GM12878 (cell line): ENCODE results near the gene USP37. TPM values are rescaled to one million over a fixed set of nuclear protein-coding genes. Genes with fewer than 3 reads are reported as not detected.
A peak's percentile ranks its signal among the peaks of the same experiment; 100 is the strongest.

Experiments used
- ATAC-seq: fragments of 200-7000 bp; cut with Tn5 transposase; 3 replicates; pipeline ENCODE4 v1.9.1; 2020; ENCODE audit warnings: mild to moderate bottlenecking, moderate library complexity
- BruUV-seq: library from RNA; stranded (reverse); fragments of 400-500 nt; replicated peaks from 2 replicates; lab custom pipeline; 2021; lab: Mats Ljungman, UMichigan
- CTCF ChIA-PET: fragments of 300-600 bp; sonication (Branson Sonifier 250); formaldehyde crosslinking; extraction: SDS; loops from one replicate; lab custom pipeline; 2021; ENCODE audit warnings: inconsistent platforms; lab: Yijun Ruan, JAX
- POLR2A ChIA-PET: fragments of 350-600 bp; formaldehyde crosslinking; extraction: SDS; loops from one replicate; lab custom pipeline; 2021; ENCODE audit warnings: inconsistent platforms; lab: Charles Lee
- RAD21 ChIA-PET: fragments of 300-600 bp; sonication (Branson Sonifier 250); formaldehyde crosslinking; loops from one replicate; lab custom pipeline; 2023; ENCODE audit warnings: antibody characterized with exemption; ENCODE audit not compliant: unreplicated experiment; lab: Charles Lee
- SMC1A ChIA-PET: fragments of 300-600 bp; sonication (Branson Sonifier 250); formaldehyde crosslinking; loops from one replicate; lab custom pipeline; 2023; ENCODE audit not compliant: unreplicated experiment, uncharacterized antibody; lab: Charles Lee
- DNase-seq: peaks from one replicate; pipeline ENCODE4 v3.0.0-alpha.2; 2011; ENCODE audit warnings: low read depth, low spot score
- FAIRE-seq: peaks from 3 replicates; lab custom pipeline; 2011; peaks lifted over from hg19 to GRCh38; lab: Jason Lieb, UNC
- H2AFZ ChIP-seq: 2 replicates; pipeline ENCODE4 v1.6.0; 2011; ENCODE audit warnings: low read depth, low read length, control low read depth; ENCODE audit not compliant: control insufficient read depth
- H3K27ac ChIP-seq: 2 replicates; pipeline ENCODE4 v1.5.1; 2011; ENCODE audit warnings: control low read depth; ENCODE audit not compliant: control insufficient read depth, insufficient read depth
- H3K27me3 ChIP-seq, 2 experiments: replicated peaks in 1 of 2; 2 replicates each; pipeline versions ENCODE4 v1.6.0 to v1.6.1; 2011; ENCODE audit warnings: low read length in 1 of 2; ENCODE audit not compliant: control insufficient read depth in 2 of 2, insufficient read depth in 2 of 2
- H3K36me3 ChIP-seq, 2 experiments: 2 replicates each; pipeline ENCODE4 v1.5.1; 2011; ENCODE audit warnings: low read length in 1 of 2; ENCODE audit not compliant: control insufficient read depth in 2 of 2, insufficient read depth in 2 of 2
- H3K4me1 ChIP-seq: 2 replicates; pipeline ENCODE4 v1.6.1; 2011; ENCODE audit warnings: mild to moderate bottlenecking, low read length, moderate library complexity, mixed read lengths; ENCODE audit not compliant: control insufficient read depth, insufficient read depth
- H3K4me2 ChIP-seq: 2 replicates; pipeline ENCODE4 v1.6.0; 2011; ENCODE audit warnings: control low read depth; ENCODE audit not compliant: control insufficient read depth, insufficient read depth
- H3K4me3 ChIP-seq: fragments of 200-600 bp; sonication (generic); 2 replicates; pipeline ENCODE4 v1.5.1; 2016
- H3K79me2 ChIP-seq: 2 replicates; pipeline ENCODE4 v1.6.0; 2011; ENCODE audit warnings: low read length; ENCODE audit not compliant: control insufficient read depth, insufficient read depth
- H3K9ac ChIP-seq: 2 replicates; pipeline ENCODE4 v1.8.0; 2011; ENCODE audit warnings: low read length, control low read depth, mixed read lengths; ENCODE audit not compliant: control insufficient read depth, insufficient read depth
- H3K9me3 ChIP-seq: replicated peaks from 3 replicates; pipeline ENCODE4 v1.5.1; 2011; ENCODE audit warnings: mild to moderate bottlenecking, low read length; ENCODE audit not compliant: control insufficient read depth, insufficient read depth
- H4K20me1 ChIP-seq: 2 replicates; pipeline ENCODE4 v1.6.0; 2011; ENCODE audit not compliant: control insufficient read depth, insufficient read depth
- BACH1 ChIP-seq: fragments of 450-650 bp; IDR thresholded peaks from 2 replicates; pipeline ENCODE4 v1.6.1; 2017; ENCODE audit warnings: mild to moderate bottlenecking, borderline replicate concordance
- KLF5 ChIP-seq: fragments of 450-650 bp; IDR thresholded peaks from 2 replicates; pipeline ENCODE4 v1.6.1; 2014; ENCODE audit warnings: mild to moderate bottlenecking; ENCODE audit not compliant: partially characterized antibody
- RUNX3 ChIP-seq: IDR thresholded peaks from 2 replicates; pipeline ENCODE4 v1.6.1; 2012; ENCODE audit warnings: low read length, inconsistent platforms
- ZNF592 ChIP-seq: fragments of 450-650 bp; IDR thresholded peaks from 2 replicates; pipeline ENCODE4 v1.6.1; 2017; ENCODE audit warnings: mild to moderate bottlenecking, moderate library complexity
- WGBS: methylation state at CpG from one replicate; pipeline ENCODE4 v1.1.6; 2016; ENCODE audit warnings: low lambda C conversion rate; ENCODE audit not compliant: insufficient replicate concordance, insufficient coverage; ENCODE audit errors: missing lambda C conversion rate; 5-methylcytosine and 5-hydroxymethylcytosine counted together
- in situ Hi-C: fragments of 300-500 bp; cut with MboI; formaldehyde crosslinking; loops from 9 replicates; pipeline ENCODE4 v1.14.3; 2018; ENCODE audit warnings: mixed read lengths
- intact Hi-C: fragments of 100-400 bp; cut with micrococcal nuclease; formaldehyde crosslinking; loops from one replicate; pipeline ENCODE4 v1.14.2; 2022; ENCODE audit not compliant: unreplicated experiment
- polyA plus RNA-seq, 11 experiments: library from polyadenylated mRNA; depleted of rRNA in 4 of 11; unstranded in 6 of 11; stranded (reverse) in 5 of 11; fragments of >200 nt; fragmentation: Nextera tagmentation in 4 of 11; fragmentation: Illumina TruSeq in 1 of 11; extraction: Ambion mirVana in 4 of 11; extraction: Trizol in 1 of 11; gene quantifications; 1 replicate in 1 of 11; 2 replicates in 10 of 11; pipeline versions ENCODE4 v1.2.1 to v1.2.3, GENCODE V29; 2011 to 2016; ENCODE audit warnings: inconsistent platforms in 2 of 11, missing spikeins in 2 of 11, low read depth in 1 of 11
- total RNA-seq, 4 experiments: library from RNA; depleted of rRNA in 3 of 4; stranded (reverse); fragments of >200 nt in 3 of 4; fragmentation: Illumina TruSeq in 1 of 4; extraction: Trizol in 1 of 4; gene quantifications; 2 replicates each; pipeline versions ENCODE4 v1.2.1 to v1.2.3, GENCODE V29; 2013 to 2021

USP37 gene
- total and polyA plus RNA-seq, 10 of the 15 experiments (the other 5 are each of a cell fraction or from before 2014, with no cell fraction given): 2.8 to 16.0 (median 10.4) TPM

DNA sequence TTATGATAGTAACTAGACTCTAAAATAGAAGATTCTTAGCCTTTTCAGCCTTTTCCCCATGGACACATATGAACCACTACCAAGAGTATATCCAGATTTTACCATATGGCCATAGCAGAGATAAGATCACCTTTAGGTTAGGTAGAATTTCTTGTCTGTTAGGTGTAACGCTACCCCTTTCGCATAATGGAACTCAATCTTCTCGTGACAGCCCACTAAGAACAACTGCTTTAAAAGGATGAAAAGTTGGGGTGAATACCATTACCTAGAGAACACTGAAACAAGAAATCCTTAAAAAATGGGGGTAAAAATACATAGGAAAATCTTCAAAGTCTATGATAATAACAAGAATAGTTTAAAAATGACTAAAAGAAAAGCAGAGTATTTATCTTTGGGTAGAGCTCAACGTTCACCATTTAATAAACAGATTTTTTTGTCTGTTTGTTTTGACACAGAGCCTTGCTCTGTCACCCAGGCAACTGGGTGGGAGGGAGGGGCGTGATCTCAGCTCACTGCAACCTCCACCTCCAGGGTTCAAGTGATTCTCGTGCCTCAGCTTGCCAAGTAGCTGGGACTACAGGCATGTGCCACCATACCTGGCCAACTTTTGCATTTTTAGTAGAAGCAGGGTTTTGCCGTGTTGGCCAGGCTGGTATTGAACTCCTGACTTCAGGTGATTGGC lies 82.0 kb downstream of the USP37 start:
- H3K27me3 ChIP-seq: no peaks in the 10 kb centered on the region
- SMC1A ChIA-PET: no interaction called here
- FAIRE-seq: no peak

GRCh38 chr2:218482651-218483050 lies 85.5 kb downstream of the USP37 start:
- Histone ChIP-seq H4K20me1 (no peaks in the 10 kb centered on the region), H2AFZ (no peak overlapping the region), H3K36me3 (peaks cover 0 to 9% of the 10 kb centered on the region in 2 experiments; a peak in 2 of 4 replicates), H3K9ac (peak overlapping the region; percentile 24; the same call in 1 of the 2 replicates), H3K27ac (peak overlapping the region; percentile 42), H3K4me1 (peaks cover 13% of the 10 kb centered on the region), H3K79me2 (no peaks in the 10 kb centered on the region), H3K4me3 (no peak overlapping the region), H3K9me3 (no peaks in the 10 kb centered on the region), H3K4me2 (peak overlapping the region; percentile 46; the same call in 1 of the 2 replicates), H3K27me3 (no peaks in the 10 kb centered on the region)
- POLR2A ChIA-PET: no interaction called here
- FAIRE-seq (peak; percentile 38), ATAC-seq (no peak), DNase-seq (no peak)
- intact Hi-C loops: no loop called here
- SMC1A ChIA-PET: interaction anchor here (0.7 kb wide), 2 partner anchors 14 to 28 kb away, joined by 3 read pairs; no protein-coding TSS in a partner anchor
- RAD21 ChIA-PET: interaction anchor here (0.7 to 1.1 kb wide), 2 partner anchors 17 to 100 kb away, joined by 3 read pairs; no protein-coding TSS in a partner anchor
- TF ChIP-seq RUNX3 (peak; percentile 81), ZNF592 (no peak)
- in situ Hi-C loops: no loop called here
- TSS peak; percentile 11 for BruUV-seq
- CTCF ChIA-PET: interaction anchor here (0.6 to 1.6 kb wide), 4 partner anchors 9 to 108 kb away, joined by 3 read pairs; no protein-coding TSS in a partner anchor
- 8% methylated on average over 1 of the region's 1 CpG for WGBS

More for the DNA sequence above, 82.0 kb downstream of the USP37 start:
- BruUV-seq: no TSS peak
- ATAC-seq: no peak
- Histone ChIP-seq H3K79me2 (no peaks in the 10 kb centered on the region), H3K9ac (no peak overlapping the region)
- TF ChIP-seq BACH1: no peak
- TF ChIP-seq KLF5: no peak
- TF ChIP-seq, all 136 proteins: peak for 0
- ChIA-PET RAD21 (no interaction called here), CTCF (no interaction called here), POLR2A (no interaction called here)
- WGBS: 84% methylated on average over 7 of the region's 7 CpGs
- Histone ChIP-seq H3K4me2 (no peak overlapping the region), H3K9me3 (no peaks in the 10 kb centered on the region), H3K27ac (no peak overlapping the region), H3K4me1 (peaks cover 13% of the 10 kb centered on the region), H3K4me3 (no peak overlapping the region), H3K36me3 (peaks cover 0 to 19% of the 10 kb centered on the region in 2 experiments; a peak in 2 of 4 replicates), H2AFZ (no peak overlapping the region), H4K20me1 (no peaks in the 10 kb centered on the region)
- in situ Hi-C loops: no loop called here
- DNase-seq: no peak
- intact Hi-C loops: no loop called here
